ENCODE data around the gene TOP3A. TPM values are rescaled to one million over a fixed set of nuclear protein-coding genes. Genes with fewer than 3 reads are reported as not detected.

TOP3A gene
- total RNA-seq, 6 experiments from 2014 or later: 23.0 to 26.4 (median 24.0) TPM

GRCh38 chr17:18281788-18282187 is 33.0 kb downstream of the TOP3A start:
- no peak overlapping the region for H3K4me3 Mint-ChIP-seq
- no peak for DNase-seq
- no peaks in the 10 kb centered on the region; the same call in 1 of the 2 replicates for H3K27me3 Mint-ChIP-seq (ENCODE audit: insufficient read depth)
- H3K36me3 Mint-ChIP-seq (ENCODE audit: low read depth): peaks cover 16% of the 10 kb centered on the region
- H3K9me3 Mint-ChIP-seq: no peaks in the 10 kb centered on the region
- TF ChIP-seq, protein P1, sequence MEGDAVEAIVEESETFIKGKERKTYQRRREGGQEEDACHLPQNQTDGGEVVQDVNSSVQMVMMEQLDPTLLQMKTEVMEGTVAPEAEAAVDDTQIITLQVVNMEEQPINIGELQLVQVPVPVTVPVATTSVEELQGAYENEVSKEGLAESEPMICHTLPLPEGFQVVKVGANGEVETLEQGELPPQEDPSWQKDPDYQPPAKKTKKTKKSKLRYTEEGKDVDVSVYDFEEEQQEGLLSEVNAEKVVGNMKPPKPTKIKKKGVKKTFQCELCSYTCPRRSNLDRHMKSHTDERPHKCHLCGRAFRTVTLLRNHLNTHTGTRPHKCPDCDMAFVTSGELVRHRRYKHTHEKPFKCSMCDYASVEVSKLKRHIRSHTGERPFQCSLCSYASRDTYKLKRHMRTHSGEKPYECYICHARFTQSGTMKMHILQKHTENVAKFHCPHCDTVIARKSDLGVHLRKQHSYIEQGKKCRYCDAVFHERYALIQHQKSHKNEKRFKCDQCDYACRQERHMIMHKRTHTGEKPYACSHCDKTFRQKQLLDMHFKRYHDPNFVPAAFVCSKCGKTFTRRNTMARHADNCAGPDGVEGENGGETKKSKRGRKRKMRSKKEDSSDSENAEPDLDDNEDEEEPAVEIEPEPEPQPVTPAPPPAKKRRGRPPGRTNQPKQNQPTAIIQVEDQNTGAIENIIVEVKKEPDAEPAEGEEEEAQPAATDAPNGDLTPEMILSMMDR (IDR thresholded peaks at IDR 0.05): no peak
- H3K4me1 Mint-ChIP-seq (ENCODE audit: low read depth): no peaks in the 10 kb centered on the region
- H3K27ac Mint-ChIP-seq: no peak overlapping the region

DNA sequence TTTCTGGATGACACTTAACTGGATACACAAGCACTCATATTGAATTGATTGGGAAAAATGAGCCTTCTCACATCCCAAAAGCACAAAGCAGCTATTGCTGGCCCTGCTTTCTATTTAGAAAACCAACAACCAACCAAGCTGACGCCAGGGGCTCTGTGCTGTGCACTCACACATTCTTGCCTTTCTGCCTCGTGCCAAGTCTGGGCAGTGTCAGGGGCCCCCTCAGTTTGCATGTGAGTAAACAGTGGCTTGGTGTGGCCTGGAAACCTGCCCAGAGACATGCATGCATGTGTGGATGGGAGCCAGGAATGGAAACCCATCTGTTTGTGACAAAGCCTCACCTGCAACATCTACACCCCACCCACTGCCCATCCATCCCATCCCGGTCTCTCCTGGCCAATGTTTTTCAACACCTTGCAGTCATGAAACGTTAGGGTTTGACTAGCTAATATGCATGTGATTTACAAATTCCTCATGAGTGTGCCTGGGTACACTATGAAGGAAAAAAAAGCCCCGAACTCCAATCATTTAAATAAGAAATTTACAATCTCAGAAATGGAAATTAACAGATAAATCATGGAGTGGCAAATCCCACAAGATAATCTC is 33.9 kb downstream of the TOP3A start:
- H3K9me3 Mint-ChIP-seq: no peaks in the 10 kb centered on the region
- no peaks in the 10 kb centered on the region; the same call in 1 of the 2 replicates for H3K27me3 Mint-ChIP-seq (ENCODE audit: insufficient read depth)
- no peak overlapping the region for H3K4me3 Mint-ChIP-seq
- no peak for DNase-seq
- no peaks in the 10 kb centered on the region for H3K4me1 Mint-ChIP-seq (ENCODE audit: low read depth)
- TF ChIP-seq, protein P1 (IDR thresholded peaks at IDR 0.05): no peak
- H3K27ac Mint-ChIP-seq: no peak overlapping the region
- peaks cover 18% of the 10 kb centered on the region for H3K36me3 Mint-ChIP-seq (ENCODE audit: low read depth)

DNA sequence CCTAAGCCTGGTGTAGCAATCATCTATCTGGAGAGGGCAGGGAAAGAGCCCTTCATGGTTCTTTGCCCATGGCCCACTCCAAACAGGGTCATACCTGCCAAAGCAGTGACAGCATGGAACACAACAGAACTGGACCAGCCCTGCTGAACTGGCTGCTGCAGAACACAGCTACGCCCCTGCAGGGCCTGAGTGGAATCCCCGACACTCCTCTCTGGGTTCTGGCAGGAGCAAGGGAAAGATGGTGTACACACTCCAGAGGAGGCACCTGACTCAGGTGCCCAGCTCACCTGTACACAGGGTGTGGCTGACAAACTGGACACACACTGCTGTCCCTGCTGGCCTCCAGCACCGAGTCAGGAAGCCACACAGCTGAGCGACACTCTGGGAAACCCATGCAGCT is 34.5 kb downstream of the TOP3A start:
- peaks cover 13% of the 10 kb centered on the region for H3K36me3 Mint-ChIP-seq (ENCODE audit: low read depth)
- TF ChIP-seq, protein P1 (IDR thresholded peaks at IDR 0.05): no peak
- no peak overlapping the region for H3K27ac Mint-ChIP-seq
- no peak for DNase-seq
- no peak overlapping the region for H3K4me3 Mint-ChIP-seq
- no peaks in the 10 kb centered on the region for H3K4me1 Mint-ChIP-seq (ENCODE audit: low read depth)
- H3K27me3 Mint-ChIP-seq (ENCODE audit: insufficient read depth): no peaks in the 10 kb centered on the region; the same call in 1 of the 2 replicates
- no peaks in the 10 kb centered on the region for H3K9me3 Mint-ChIP-seq

GRCh38 chr17:18278867-18279266 is 35.9 kb downstream of the TOP3A start:
- Mint-ChIP-seq H3K27me3 (ENCODE audit: insufficient read depth) (no peaks in the 10 kb centered on the region; the same call in 1 of the 2 replicates), H3K4me3 (no peak overlapping the region), H3K36me3 (ENCODE audit: low read depth) (peaks cover 12% of the 10 kb centered on the region; the same call in 1 of the 2 replicates), H3K27ac (no peak overlapping the region; the same call in 1 of the 2 replicates), H3K9me3 (no peaks in the 10 kb centered on the region), H3K4me1 (ENCODE audit: low read depth) (no peaks in the 10 kb centered on the region)
- TF ChIP-seq, protein P1 (IDR thresholded peaks at IDR 0.05): no peak
- no peak for DNase-seq

DNA sequence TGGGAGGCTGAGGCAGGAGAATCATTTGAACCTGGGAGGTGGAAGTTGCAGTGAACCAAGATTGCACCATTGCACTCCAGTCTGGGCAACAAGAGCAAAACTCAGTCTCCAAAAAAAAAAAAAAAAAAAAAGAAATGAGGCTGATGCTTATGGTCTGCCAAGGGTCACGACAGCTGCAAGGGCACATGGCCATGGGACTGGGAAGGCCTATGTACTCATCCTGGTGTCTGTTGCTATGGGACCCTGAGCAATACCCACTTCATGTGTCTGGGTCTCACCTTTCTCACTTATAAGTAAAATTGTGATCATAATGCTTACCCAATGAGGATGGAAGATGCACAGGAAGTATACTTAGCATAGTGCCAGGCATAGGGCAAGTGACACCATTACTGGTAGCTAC is 37.7 kb downstream of the TOP3A start:
- no peak for DNase-seq
- peaks cover 8% of the 10 kb centered on the region; the same call in 1 of the 2 replicates for H3K36me3 Mint-ChIP-seq (ENCODE audit: low read depth)

More for the DNA sequence above, 37.7 kb downstream of the TOP3A start:
- H3K27ac Mint-ChIP-seq: no peak overlapping the region
- H3K4me1 Mint-ChIP-seq (ENCODE audit: low read depth): no peaks in the 10 kb centered on the region
- no peak overlapping the region for H3K4me3 Mint-ChIP-seq
- H3K9me3 Mint-ChIP-seq: no peaks in the 10 kb centered on the region
- no peaks in the 10 kb centered on the region; the same call in 1 of the 2 replicates for H3K27me3 Mint-ChIP-seq (ENCODE audit: insufficient read depth)
- TF ChIP-seq, protein P1 (IDR thresholded peaks at IDR 0.05): no peak

Data from HFFc6 (cell line).